ENCODE measurements around the gene ALX3.
A peak's percentile ranks its signal among the peaks of the same experiment; 100 is the strongest.

Gene ALX3

DNA sequence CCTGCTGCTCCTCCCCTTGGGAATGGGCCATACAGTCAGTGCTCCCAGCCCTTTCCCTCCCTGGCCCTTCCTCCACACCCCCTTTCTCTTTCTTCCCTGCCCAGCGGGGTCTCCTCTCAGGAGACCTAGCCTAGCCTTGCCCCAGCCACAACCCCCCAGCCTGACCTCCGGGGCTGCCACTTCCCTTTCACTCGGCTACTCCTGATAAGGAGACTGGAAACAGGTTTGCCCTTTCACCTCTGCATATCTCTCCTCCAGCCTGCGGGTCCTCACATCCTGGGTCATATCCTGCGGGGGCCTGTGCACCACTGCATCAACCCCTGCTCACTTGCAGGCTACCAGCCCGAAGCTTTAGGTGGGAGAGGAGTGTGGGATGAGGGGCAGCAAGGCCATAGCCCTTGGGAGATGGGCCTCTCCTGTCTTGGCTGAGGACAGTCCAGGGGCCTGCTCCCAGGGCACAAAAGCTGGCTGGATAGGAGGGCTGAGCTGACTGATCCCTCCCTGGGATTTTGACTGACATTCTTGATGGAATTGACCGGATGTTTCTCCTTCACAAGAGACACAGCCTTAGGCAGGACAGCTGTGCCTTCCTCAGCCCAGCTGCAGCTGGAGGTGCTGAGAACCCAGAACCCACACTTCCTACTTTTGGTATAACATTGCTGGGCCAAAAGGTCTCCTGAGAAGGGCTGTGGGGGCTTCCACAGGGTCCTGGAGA, 19.2 kb upstream of the ALX3 start:
- H3K27me3 ChIP-seq (ENCODE audit: control insufficient read depth, insufficient read depth, low read length), result peaks cover 71% of the 10 kb centered on the region
- peaks cover 16% of the 10 kb centered on the region; the same call in 1 of the 2 replicates for H3K4me1 ChIP-seq (ENCODE audit: control insufficient read depth, insufficient read depth, low read length)
- peaks cover 4% of the 10 kb centered on the region; the same call in 1 of the 2 replicates for H3K9me3 ChIP-seq (ENCODE audit: control insufficient read depth, insufficient read depth, low read depth, low read length)
- no peak overlapping the region for H3K4me3 ChIP-seq (ENCODE audit: low read depth, low read length)
- no peak overlapping the region for H3K27ac ChIP-seq (ENCODE audit: low read depth, low read length)
- H3K9ac ChIP-seq (ENCODE audit: low read length), result no peak overlapping the region
- H3K36me3 ChIP-seq (ENCODE audit: control insufficient read depth, insufficient read depth, low read length), result no peaks in the 10 kb centered on the region

- H3K27ac ChIP-seq (ENCODE audit: low read depth, low read length), result no peak overlapping the region
- H3K9ac ChIP-seq (ENCODE audit: low read length), result no peak overlapping the region
These were observed 18.4 kb upstream of the ALX3 start for GRCh38 chr1:110088739-110089316.

DNA sequence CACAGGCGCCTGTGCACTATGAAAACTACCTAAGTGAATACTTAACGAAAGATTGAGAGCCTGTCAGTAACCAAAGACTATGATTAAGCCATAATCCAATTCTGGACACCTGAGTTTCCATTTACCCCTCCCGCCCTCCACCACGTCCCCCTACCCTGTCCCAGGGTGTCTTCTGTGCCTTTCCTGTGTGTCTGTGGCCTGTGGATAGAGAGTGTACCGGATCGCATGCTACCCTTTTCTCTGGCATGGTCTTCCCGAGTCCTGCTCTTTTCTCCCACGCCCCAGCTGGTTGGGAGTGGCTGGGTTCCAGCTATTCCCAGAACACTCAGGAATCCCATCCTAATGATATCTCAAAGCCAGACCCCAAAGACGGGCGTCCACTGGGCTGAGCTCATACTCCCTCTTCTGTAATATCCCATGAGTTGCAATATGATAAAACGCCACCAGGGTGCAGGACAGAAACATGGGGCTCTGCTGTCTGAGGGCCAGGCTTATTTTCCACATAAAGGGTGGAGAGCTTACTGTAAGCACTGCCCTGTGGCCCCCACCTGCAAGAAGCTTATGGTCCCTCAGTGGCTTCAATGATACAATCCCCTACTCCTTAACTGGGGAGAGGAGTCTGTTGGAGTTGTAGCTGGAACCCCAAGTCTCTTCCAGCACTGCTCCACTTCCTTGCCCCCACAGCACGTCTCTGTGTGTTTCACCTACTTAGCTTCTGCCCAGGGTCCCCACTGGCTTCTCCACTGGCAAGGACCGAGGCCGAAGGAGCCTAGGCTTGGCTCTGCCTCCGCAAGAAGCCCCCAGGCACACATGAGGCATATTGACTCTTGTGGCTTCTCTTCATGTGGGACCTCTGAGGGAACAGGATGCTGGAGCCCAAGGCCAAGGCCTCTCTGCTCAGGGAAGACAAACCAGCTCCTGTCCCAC, 17.6 kb upstream of the ALX3 start:
- Histone ChIP-seq H3K4me3 (ENCODE audit: low read depth, low read length) (no peak overlapping the region), H3K9ac (ENCODE audit: low read length) (no peak overlapping the region), H3K27me3 (ENCODE audit: control insufficient read depth, insufficient read depth, low read length) (peaks cover 79% of the 10 kb centered on the region), H3K27ac (ENCODE audit: low read depth, low read length) (no peak overlapping the region), H3K4me1 (ENCODE audit: control insufficient read depth, insufficient read depth, low read length) (peaks cover 21% of the 10 kb centered on the region), H3K9me3 (ENCODE audit: control insufficient read depth, insufficient read depth, low read depth, low read length) (no peaks in the 10 kb centered on the region), H3K36me3 (ENCODE audit: control insufficient read depth, insufficient read depth, low read length) (no peaks in the 10 kb centered on the region)

More at GRCh38 chr1:110088739-110089316, 18.4 kb upstream of the ALX3 start:
- Histone ChIP-seq H3K36me3 (ENCODE audit: control insufficient read depth, insufficient read depth, low read length) (no peaks in the 10 kb centered on the region), H3K9me3 (ENCODE audit: control insufficient read depth, insufficient read depth, low read depth, low read length) (no peaks in the 10 kb centered on the region), H3K27me3 (ENCODE audit: control insufficient read depth, insufficient read depth, low read length) (peaks cover 73% of the 10 kb centered on the region), H3K4me1 (ENCODE audit: control insufficient read depth, insufficient read depth, low read length) (peaks cover 18% of the 10 kb centered on the region), H3K4me3 (ENCODE audit: low read depth, low read length) (no peak overlapping the region)

- Histone ChIP-seq H3K27me3 (ENCODE audit: control insufficient read depth, insufficient read depth, low read length) (peaks cover 79% of the 10 kb centered on the region), H3K4me3 (ENCODE audit: low read depth, low read length) (no peak overlapping the region), H3K4me1 (ENCODE audit: control insufficient read depth, insufficient read depth, low read length) (peaks cover 21% of the 10 kb centered on the region), H3K9ac (ENCODE audit: low read length) (no peak overlapping the region), H3K27ac (ENCODE audit: low read depth, low read length) (no peak overlapping the region), H3K36me3 (ENCODE audit: control insufficient read depth, insufficient read depth, low read length) (no peaks in the 10 kb centered on the region), H3K9me3 (ENCODE audit: control insufficient read depth, insufficient read depth, low read depth, low read length) (no peaks in the 10 kb centered on the region)
These were observed 16.5 kb upstream of the ALX3 start for GRCh38 chr1:110086961-110087360.

DNA sequence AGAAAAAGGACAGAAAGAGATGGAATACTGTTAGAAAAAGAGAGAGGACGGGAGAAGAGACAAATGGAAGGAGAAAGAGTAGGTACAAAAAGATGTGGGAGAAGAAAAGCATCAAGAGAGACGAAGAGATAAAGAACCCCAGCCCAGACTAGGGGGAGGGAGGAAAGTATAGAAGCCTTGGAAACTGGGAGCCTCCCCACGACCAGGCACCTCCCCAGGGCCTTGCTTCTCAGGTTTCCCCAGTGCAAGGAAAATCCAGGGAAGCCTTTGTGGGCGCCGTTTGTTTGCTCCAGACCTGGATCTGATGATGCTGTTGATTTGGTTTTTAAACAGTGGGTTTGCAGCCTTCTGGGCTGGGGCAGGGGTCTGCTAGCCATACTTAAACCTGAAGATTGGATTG, 15.2 kb upstream of the ALX3 start:
- Histone ChIP-seq H3K36me3 (ENCODE audit: control insufficient read depth, insufficient read depth, low read length) (no peaks in the 10 kb centered on the region), H3K9me3 (ENCODE audit: control insufficient read depth, insufficient read depth, low read depth, low read length) (no peaks in the 10 kb centered on the region), H3K4me1 (ENCODE audit: control insufficient read depth, insufficient read depth, low read length) (peaks cover 21% of the 10 kb centered on the region), H3K4me3 (ENCODE audit: low read depth, low read length) (no peak overlapping the region), H3K27me3 (ENCODE audit: control insufficient read depth, insufficient read depth, low read length) (peaks cover 84% of the 10 kb centered on the region), H3K27ac (ENCODE audit: low read depth, low read length) (no peak overlapping the region), H3K9ac (ENCODE audit: low read length) (no peak overlapping the region)

DNA sequence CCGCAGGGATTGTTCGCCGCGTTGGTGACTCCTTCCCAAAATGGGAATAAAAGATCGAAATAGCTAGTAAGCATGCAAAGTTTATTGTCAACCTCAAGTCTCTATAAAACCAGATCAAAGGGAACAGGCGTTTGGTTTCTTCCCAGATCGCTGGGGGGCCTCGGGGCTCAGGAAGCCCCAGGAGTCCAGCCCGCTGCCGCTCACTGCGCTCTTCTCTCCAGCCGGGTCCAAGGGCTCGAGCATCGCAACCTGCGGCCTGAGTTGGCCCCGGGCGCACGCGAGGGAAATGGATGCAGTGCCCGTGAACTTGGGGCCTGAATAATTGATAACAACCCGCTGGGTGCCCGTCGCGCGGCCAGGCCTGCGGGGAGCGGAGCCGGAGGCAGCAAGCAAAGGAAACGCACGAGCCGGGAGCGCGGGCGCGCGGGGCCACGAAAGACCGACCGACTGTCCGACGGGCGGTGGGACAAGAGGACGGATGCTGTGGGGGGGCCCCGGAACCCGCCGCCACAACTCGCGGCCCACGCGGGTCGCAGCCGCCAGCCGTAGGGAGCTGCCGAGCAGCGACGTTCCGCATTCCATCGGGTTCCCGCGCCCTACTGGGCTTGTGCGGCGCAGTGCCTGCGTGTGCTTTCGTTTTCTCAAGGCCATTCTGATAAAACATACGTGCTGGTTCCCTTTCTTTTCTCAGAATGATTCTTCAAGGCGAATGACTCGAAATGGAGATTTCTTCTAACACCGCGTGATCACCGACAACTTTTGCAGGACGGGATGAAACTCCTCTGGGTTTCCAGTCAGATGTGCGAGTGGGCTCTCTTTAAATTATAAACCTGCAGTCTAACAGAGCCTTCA, 14.0 kb upstream of the ALX3 start:
- no peaks in the 10 kb centered on the region for H3K9me3 ChIP-seq (ENCODE audit: control insufficient read depth, insufficient read depth, low read depth, low read length)
- no peaks in the 10 kb centered on the region for H3K36me3 ChIP-seq (ENCODE audit: control insufficient read depth, insufficient read depth, low read length)
- H3K4me3 ChIP-seq (ENCODE audit: low read depth, low read length), result peak overlapping the region; percentile 55
- no peak overlapping the region for H3K27ac ChIP-seq (ENCODE audit: low read depth, low read length)
- H3K4me1 ChIP-seq (ENCODE audit: control insufficient read depth, insufficient read depth, low read length), result peaks cover 12% of the 10 kb centered on the region
- no peak overlapping the region for H3K9ac ChIP-seq (ENCODE audit: low read length)
- peaks cover 91% of the 10 kb centered on the region for H3K27me3 ChIP-seq (ENCODE audit: control insufficient read depth, insufficient read depth, low read length)

DNA sequence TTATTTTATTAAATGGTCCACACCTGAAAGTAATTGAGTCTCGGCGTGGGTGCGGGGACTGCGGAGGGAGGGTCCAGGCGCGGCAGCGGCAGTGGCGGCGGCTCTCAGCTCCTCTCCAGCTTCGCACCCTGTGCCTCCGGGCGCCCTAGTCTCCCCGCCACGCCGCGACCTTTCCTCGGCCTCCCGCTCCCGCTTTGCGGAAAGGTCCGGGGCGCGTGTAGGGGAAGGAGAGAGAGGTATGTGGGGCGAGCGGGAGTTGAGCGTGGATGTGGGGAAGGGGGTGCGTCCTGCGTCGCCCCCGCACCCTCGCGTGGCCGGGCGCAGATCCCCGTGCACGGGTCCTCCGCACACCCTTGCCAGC, 13.4 kb upstream of the ALX3 start:
- H3K36me3 ChIP-seq (ENCODE audit: control insufficient read depth, insufficient read depth, low read length), result no peaks in the 10 kb centered on the region
- no peaks in the 10 kb centered on the region for H3K9me3 ChIP-seq (ENCODE audit: control insufficient read depth, insufficient read depth, low read depth, low read length)
- H3K4me1 ChIP-seq (ENCODE audit: control insufficient read depth, insufficient read depth, low read length), result peaks cover 9% of the 10 kb centered on the region
- peaks cover 96% of the 10 kb centered on the region for H3K27me3 ChIP-seq (ENCODE audit: control insufficient read depth, insufficient read depth, low read length)
- H3K9ac ChIP-seq (ENCODE audit: low read length), result no peak overlapping the region
- H3K27ac ChIP-seq (ENCODE audit: low read depth, low read length), result no peak overlapping the region
- peak overlapping the region; percentile 55 for H3K4me3 ChIP-seq (ENCODE audit: low read depth, low read length)

DNA sequence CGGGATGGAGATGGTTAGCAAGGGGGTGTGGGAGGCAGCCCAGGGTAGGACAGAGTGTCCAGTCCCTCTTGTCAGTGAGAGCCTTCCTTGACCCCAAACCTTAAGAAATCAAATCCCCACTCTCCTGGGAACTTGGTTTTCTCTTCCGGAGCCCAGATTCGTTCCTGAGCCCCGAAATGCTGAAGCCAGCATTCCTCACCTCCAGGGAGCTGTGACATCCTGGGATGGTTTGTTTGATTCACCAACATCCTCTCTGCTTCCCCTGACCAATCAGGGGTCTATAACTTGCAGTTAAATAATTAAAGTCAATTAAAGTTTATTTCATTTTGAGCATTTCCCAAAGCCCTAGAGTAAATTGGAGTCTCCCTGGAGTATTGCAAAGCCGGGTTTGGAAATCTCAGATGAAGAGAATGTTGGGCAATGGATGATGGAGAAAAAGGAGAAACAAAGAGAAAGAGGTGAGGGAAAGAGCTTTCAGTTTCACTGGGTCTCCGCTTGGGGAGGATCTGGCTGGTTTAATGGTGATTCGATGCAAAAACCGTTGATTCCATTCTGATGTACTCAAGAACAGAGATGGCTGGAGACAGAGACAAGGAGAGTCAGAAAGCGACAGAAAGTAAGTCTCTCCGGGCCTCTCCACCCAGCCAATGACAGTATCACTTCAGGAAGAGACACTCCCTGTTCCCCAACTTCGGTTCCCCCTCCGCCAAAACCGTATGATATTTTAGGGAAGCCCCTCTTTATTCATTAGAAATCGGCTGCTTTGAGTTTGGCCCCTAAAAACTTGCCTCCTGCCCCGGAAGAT, 12.8 kb upstream of the ALX3 start:
- Histone ChIP-seq H3K36me3 (ENCODE audit: control insufficient read depth, insufficient read depth, low read length) (no peaks in the 10 kb centered on the region), H3K27me3 (ENCODE audit: control insufficient read depth, insufficient read depth, low read length) (peaks cover 98% of the 10 kb centered on the region), H3K27ac (ENCODE audit: low read depth, low read length) (no peak overlapping the region), H3K4me3 (ENCODE audit: low read depth, low read length) (peak overlapping the region; percentile 55), H3K9me3 (ENCODE audit: control insufficient read depth, insufficient read depth, low read depth, low read length) (no peaks in the 10 kb centered on the region), H3K9ac (ENCODE audit: low read length) (no peak overlapping the region), H3K4me1 (ENCODE audit: control insufficient read depth, insufficient read depth, low read length) (peaks cover 6% of the 10 kb centered on the region)

DNA sequence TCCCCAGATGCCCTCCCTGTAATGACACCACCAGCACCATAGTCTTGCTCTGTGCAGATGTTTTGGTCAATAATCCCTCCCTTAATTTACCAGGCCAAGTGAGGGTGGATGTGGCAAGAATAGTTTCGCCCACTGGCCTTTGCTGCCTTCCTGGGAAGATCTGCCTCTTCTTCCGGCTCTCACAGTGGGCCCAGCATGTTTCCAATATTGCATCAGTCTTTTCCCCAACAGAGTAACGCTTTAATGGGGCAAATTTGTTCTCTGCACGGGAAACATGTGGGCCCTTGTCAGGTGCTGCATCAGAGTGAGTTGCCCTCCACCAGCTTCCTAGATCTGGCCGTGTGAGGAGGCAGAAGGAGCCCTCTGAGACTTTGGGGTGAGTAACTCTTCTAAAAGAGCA, 12.0 kb upstream of the ALX3 start:
- no peaks in the 10 kb centered on the region for H3K36me3 ChIP-seq (ENCODE audit: control insufficient read depth, insufficient read depth, low read length)
- no peak overlapping the region for H3K4me3 ChIP-seq (ENCODE audit: low read depth, low read length)
- H3K9ac ChIP-seq (ENCODE audit: low read length), result no peak overlapping the region
- no peak overlapping the region for H3K27ac ChIP-seq (ENCODE audit: low read depth, low read length)
- peaks cover 98% of the 10 kb centered on the region for H3K27me3 ChIP-seq (ENCODE audit: control insufficient read depth, insufficient read depth, low read length)
- peaks cover 5% of the 10 kb centered on the region; the same call in 1 of the 2 replicates for H3K4me1 ChIP-seq (ENCODE audit: control insufficient read depth, insufficient read depth, low read length)
- no peaks in the 10 kb centered on the region for H3K9me3 ChIP-seq (ENCODE audit: control insufficient read depth, insufficient read depth, low read depth, low read length)

DNA sequence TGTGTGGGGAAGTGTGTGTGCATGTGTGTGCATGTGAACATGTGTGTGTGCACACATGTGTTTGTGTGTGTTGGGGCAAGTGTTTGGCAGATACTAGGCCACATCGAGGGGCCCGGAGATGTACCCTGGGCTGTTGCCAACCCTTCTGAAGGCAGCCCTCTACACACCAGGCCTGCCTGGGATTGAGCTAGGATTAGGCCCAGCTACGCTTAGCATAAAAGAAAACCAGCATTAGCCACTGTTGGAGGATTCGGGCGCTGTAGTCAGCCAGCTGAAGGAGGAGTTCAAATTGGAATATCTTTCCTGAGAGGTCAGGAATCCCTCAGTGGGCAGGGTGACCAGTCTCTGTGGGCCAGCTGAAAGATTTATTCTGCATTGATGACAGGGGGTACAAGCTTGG, 10.6 kb upstream of the ALX3 start:
- Histone ChIP-seq H3K27me3 (ENCODE audit: control insufficient read depth, insufficient read depth, low read length) (peaks cover 98% of the 10 kb centered on the region), H3K27ac (ENCODE audit: low read depth, low read length) (no peak overlapping the region)

More for the DNA sequence above, 10.6 kb upstream of the ALX3 start:
- Histone ChIP-seq H3K36me3 (ENCODE audit: control insufficient read depth, insufficient read depth, low read length) (no peaks in the 10 kb centered on the region), H3K9ac (ENCODE audit: low read length) (no peak overlapping the region), H3K9me3 (ENCODE audit: control insufficient read depth, insufficient read depth, low read depth, low read length) (no peaks in the 10 kb centered on the region), H3K4me1 (ENCODE audit: control insufficient read depth, insufficient read depth, low read length) (peaks cover 5% of the 10 kb centered on the region; the same call in 1 of the 2 replicates), H3K4me3 (ENCODE audit: low read depth, low read length) (no peak overlapping the region)
